GM18907 (cell line): Measurements from ENCODE around the gene IGFBP6.
"Not testable (repeated sequence)": the region's sequence is repeated elsewhere in the genome, so short reads cannot be mapped to it uniquely, and the experiment has no call there.

Experiments used
- ATAC-seq: cut with Tn5 transposase; IDR thresholded peaks from one replicate; pipeline ENCODE4 v1.9.1; 2021; ENCODE audit warnings: mild to moderate bottlenecking, moderate library complexity; ENCODE audit not compliant: unreplicated experiment

The IGFBP6 gene

DNA sequence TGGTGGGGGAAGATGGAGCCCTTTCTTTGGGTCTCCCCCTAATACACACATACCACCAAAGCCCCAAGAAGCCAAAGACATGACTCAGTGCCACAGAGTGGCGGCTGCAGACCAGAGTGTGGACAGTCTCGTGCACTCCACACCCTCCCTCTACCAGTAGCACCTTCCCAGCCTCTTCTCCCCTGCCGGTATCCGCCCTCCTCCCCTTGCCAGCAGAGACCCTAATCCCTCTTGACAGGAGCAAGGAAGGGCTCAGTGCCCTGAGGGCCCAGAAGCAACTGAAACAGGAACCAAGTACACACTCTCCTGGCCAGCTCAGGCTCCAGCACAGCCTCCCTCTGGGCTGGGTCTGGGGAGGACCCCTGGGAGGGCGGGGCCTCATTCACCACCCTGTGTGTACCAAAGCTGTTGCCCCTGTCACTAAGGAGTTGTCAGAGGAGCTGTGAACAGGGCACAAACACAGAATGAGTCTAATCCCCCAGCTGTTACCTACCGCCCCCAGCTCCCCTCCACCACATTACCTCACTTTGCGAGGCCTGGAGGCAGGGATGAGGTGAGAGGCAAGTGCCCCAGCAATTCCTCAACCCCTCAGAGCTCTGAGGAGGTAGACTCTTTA lies 26.5 kb upstream of the IGFBP6 start:
- ATAC-seq: no peak

DNA sequence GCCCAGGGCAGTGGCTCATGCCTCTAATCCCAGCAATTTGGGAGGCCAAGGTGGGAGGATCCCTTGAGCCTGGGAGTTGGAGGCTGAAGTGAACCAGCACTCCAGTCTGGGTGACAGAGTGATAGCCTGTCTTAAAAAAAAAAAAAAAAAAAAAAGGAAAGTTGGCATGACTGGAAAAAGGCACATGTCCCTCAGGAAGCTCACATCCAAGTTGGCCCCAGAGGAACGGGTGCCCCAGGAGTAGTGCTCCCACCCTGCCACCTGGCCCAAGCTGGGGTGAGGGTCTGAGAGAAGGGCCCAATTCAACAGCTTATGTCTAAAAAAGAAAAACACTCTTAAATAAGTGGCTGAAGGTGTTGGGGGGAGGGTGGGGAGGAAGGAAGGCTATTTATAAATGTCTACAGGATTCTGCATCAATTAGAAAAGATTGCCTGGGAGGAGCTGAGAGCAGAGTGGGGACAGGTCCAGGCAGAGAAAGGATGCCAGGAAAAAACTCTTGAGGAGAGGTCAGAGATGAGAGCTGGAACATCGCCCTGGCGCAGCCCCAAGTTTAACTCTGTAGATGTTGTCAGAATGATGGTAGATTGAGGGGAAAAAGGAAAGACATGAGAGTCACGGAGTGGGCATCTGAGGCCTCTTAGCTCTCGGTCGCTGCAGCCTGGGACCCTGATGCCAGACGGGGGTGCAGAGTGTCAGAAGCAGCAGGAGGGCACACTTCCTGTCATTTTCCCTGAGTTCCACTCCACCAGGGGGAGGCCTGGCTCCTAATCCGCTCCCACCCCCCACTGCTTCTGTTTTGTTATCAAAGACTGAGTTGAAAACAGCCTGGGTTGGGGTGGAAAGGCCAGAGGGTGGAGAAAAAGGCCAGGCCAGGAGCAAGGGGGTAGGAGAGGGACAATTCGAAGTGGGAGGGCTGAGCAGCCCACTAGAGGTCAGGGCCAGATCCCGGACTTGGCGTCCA lies 25.6 kb upstream of the IGFBP6 start:
- ATAC-seq: no peak

DNA sequence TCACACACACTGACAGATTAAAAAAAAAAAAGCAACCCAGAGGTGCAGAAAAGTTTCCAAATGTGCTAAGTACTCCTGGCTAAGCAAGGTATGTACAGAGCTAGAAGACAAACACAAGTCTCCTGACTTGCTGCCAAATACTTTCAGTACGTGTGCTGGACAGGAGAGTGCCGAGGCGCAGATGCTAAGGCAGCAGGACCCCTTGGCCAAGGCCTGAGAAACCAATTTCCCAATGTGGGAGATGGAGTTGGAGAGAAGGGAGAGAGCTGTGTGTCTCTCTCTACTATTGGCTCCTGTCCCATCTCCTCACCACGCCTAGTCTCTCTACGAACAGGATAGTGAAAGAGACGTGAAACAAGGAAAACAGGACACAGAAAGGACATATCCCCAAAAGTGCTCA lies 23.6 kb upstream of the IGFBP6 start:
- no peak for ATAC-seq

DNA sequence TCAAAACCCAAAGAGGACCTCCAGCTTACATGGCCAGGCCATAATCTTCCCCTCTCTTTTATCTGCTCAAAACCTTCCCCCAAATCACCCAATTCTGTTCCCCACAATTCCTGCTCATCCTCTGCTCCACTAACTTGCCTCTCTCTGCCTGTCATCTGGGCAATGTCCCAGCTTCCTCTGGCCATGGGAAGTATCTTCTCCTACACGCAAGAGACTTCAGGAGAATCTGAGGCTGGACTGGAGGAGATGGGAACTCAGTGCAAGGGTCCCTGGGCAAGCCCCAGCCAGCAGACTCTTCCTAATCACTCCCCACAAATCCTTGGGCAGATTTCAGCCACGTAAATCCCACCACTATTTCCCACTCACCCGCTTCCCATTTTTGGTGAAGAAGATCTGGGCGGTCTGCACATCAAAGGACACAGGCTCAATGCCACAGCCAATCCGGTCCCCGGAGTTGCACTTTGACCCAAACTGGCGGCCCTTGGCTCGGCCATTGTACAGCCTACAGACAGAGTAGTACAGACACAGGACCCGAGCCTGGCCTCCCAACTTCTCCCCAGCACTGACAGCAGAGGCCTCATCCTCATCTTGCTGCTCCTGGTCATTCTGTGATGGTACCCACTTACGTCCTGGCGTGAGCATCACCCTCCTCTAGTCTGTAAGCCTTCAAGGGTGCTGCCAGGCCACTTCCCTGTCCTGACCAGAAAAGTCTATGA lies 23.0 kb upstream of the IGFBP6 start:
- ATAC-seq: no peak

DNA sequence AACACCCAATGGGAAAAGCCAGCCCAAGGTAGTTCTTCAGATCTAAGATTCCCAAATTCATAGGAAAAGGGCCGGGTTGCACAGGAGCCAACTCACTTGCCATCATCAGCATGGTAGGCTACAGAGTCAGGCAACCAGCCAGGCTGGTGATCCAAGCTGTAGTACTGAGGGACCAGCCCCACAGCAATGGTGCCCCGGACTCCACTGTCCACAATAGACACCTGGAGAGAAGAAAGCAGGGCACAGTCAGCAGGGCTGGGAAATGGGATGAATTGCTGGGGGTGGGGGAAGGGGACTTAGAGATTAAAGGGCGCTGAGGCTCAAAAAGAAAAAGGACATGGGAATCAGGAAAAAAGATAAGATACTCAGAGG lies 22.5 kb upstream of the IGFBP6 start:
- no peak for ATAC-seq

DNA sequence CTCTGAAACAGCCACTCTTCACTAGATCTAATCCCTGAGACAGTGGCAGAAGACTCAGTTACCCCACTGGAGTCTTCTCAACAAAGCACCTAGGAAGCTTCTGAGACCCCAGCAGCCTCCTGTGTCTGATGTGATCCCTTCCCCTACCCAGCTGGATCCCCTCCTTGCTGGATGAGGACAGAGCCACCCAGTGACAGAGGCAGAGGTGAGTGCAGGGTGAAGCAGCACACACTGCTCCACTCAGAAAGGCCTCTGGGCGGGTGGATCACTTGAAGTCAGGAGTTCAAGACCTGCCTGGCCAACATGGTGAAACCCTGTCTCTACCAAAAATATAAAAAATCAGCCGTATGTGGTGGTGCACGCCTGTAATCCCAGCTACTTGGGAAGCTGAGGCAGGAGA lies 21.0 kb upstream of the IGFBP6 start:
- no peak for ATAC-seq

DNA sequence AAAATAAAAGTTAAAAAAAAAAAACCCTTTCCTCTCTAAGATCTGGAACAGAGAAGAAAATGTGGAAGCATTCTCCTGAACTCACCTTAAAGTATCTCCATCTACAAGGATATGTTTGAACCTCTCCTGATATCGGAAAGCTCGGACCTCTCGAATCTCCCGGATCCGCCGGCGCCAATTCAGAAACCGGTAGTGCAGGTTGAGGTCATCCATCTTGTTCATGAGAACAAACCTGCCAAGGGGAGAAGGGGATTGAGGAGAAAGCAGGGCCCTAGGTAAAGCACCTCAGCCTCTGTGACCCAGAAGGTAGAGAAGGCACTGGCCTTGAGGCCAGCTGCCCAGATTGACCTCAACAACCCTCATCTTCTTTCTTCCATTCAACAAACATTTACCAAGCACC lies 20.4 kb upstream of the IGFBP6 start:
- ATAC-seq: no peak

DNA sequence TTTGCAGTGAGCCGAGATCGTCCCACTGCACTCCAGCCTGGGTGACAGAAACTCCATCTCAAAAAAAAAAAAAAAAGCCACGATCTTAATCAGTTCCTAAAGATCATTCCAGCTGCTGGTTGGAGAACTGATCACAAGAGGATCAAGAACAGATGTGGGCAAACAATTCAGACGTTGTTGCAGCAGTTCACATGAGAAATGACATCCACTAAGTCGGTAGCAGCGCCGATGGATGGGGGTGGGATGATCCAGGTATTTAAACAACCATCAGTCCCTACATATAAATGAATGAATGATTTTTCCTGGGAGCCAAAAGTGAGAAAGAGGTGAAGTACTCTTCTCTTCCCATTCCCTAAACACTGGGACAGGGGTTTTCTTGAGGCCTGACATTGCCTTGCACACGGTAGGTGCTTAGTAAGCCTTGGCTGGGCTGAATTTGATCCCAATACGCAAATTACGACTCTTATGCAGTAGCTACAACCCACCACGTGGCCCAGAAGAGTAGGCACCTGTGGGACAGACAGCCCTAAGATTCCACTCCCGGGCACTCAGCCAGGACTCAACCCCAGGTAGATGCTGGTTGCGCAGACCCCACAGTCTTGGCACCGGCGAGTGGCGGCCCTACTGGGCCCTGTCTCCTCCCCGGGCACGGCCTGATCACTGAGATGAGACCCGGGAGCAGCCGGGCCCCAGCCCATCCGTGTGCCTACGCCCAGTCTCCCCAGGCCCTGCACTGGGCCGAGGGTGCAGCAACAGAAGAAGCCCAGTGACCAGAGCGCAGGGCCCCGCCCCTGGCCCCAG lies 18.8 kb upstream of the IGFBP6 start:
- ATAC-seq: no peak

DNA sequence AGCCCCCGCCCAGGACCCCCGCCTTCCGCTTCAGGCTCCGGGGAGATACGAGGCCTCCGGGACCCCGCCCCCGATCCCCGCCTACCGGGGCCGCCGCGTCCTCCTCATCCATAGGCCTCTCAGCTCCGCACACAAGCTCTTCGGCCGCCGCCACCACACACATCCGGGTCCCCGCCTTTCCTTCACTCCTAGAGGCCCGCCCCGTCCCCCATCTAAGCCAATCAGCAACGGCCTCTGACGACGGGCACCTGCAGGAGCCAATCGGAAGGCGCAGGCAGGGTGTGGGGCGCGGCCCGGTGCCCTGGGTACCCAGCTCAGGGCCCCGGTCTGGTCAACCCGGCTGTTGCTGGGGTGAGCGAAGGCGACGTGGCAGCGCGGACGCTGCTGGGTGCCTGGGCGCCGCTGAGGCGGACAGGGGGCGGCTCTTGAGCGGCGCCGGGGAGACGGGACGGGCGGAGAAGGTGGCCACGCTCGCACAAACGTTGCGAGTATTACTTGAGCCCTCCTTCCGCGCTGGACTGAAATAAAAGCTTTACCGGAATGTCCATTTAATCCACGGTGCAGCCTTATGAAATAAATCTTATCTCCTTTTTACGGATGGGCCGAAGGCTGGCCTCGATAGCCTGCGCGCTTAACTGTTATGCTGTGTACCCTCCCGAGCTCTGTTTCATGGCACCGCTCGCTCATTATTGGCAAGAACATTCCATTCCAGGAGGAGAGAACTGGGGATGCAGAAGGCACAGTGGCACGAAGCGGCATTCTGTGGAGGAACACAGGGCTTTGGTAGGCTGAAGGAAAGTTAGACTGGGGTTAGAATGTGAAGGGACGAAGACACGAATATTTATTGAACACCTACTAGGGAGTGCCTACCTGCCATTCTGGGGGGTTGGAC lies 18.0 kb upstream of the IGFBP6 start, which contains the start of gene SPRYD3:
Gene SPRYD3, minus strand, starts transcription at position 165 of the 892 bp plus-strand sequence. Its CDS starts 57 bp downstream, at position 108.
- ATAC-seq: peak; percentile 99

DNA sequence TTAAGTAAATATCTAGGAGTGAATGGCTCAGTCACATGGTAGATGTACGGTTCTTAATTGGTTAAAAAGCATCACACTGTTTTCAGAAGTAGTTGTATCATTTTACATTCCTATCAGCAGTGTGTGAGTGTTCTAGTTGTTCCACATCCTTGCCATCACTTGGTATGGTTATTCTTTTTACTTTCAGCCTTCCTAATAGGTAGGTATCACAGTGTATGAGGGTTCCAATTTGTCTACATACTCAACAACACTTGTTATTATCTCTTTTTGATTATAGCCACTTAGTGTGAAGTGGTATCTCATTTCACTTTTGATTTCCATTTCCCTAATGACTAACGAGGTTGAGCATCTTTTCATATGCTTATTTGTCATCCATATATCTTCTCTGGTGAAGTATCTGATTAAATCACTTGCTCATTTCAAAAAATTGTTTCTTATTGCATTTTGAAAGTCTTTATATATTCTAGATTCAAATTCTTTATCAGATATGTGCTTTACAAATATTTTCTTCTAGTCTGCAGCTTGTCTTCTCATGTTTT lies 14.8 kb upstream of the IGFBP6 start:
- ATAC-seq: no peak

DNA sequence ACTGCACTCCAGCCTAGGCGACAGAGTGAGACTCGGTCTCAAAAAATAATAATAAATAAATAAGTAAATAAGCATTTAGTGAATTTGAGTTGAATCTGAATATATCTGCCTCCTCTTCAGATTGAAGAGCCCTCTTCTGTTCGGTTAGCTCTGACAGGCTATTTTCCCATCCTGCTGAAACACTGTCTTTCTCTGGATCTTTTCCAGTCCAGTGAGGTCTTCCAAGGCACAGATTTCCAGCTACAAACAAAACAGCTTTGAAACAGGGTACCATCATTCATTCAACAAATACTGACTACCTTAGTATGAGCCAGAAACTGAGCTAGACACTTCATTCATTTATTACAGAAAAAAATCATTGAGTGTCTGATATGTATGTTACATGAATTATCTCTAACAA lies 11.1 kb upstream of the IGFBP6 start:
- ATAC-seq: no peak

DNA sequence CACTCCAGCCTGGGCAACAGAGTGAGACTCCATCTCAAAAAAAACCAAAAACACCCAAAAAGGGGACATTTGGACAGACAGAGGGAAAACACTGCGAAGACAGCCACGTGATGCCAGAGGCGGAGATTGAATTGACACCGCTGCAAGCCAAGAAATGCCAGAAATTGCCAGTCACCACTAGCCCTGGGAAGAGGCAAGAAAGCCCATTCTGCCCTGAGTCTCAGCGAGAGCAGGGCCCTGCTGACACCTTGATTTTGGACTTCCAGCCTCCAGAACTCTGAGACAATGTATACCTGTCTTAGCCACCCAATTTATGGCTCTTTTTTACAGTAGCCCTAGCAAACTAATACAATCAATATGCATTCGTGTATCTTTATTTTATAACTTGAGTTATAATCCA lies 7.4 kb upstream of the IGFBP6 start:
- no peak for ATAC-seq

DNA sequence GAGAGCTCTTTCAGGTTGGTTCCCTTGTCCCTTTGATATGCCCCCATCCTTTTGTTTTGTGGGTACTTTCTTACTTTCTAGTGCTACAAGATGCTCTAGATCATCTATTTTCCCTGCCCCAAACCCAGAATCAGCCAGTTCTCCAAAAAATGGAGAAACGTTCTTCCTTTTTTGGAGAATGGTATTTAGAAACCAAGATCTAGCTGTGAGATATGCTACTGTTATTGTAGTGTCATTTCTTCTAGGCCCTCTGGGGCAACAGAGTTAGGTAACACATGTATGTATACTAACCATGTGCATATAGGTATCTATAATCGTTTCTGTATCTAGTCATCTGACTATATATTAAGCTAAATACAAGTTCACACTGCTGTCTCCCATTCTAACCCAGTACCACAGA lies 6.9 kb upstream of the IGFBP6 start:
- no peak for ATAC-seq

DNA sequence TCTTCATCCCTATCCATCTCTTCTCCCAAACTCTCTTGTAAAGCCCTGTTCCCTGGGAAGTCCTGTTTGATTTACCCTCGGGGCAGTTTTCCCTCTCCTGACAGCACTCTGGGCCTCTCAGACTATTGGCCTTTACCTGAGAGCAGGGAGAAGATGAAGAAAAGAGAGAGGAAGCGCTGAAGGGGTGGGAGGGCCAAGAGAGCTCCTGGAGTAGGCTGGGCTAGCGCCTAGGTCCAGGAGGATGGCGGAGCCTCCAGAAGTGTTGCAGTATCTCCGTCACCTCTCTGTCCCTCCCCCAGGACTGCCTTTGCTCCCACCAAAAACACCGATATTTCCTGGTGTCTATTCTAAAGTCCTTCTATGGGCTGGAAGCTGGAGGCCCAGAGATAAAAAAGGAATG lies 5.7 kb upstream of the IGFBP6 start:
- no peak for ATAC-seq

DNA sequence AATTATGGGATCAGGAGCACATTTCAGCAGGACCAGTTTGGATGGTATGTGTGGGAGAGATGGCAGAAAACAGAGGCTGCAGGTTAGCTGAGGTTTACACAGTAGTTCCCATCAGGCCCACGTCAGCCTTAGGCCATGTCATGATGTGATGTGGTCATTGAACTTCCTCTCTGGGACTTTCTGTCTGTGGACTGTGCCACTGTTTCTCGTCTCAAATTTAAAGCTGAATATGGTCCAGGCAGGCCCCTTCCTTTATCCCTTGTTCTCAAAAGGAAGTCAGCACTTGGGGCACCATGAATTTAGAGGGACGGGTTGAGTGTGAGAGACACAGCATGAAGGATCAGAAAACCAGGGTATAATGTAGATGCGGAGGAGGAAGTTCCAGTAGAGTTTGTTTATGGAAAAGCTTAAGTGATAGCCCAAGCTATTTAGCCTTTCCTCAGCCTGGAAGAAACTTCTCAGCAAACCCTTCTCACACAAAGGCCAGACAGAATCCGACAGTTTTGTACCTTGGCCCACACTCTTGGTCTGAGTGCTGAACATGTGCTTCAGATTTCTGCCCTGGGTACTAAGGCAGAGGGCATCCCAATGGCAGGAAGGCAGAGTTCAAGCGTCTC lies 3.6 kb upstream of the IGFBP6 start:
- ATAC-seq: no peak

DNA sequence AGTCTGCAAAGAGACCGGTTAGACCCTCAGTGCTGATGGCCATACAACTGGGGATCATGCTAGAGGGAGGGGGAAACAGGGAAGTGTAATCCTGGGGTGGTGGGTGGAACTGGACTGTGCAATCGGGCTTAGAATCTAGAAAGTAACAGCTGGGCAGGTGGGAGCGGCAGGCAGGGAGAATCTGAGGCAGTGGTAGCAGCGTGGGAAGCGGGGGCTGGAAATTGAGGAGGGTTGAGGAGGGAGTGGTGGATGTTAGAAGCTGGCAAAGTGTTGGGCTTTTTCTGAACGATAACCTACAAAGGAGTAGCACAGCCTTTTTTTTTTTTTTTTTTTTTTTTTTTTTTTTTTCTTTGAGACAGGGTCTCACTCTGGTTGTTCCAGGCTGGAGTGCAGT lies 3.1 kb upstream of the IGFBP6 start:
- no peak for ATAC-seq

DNA sequence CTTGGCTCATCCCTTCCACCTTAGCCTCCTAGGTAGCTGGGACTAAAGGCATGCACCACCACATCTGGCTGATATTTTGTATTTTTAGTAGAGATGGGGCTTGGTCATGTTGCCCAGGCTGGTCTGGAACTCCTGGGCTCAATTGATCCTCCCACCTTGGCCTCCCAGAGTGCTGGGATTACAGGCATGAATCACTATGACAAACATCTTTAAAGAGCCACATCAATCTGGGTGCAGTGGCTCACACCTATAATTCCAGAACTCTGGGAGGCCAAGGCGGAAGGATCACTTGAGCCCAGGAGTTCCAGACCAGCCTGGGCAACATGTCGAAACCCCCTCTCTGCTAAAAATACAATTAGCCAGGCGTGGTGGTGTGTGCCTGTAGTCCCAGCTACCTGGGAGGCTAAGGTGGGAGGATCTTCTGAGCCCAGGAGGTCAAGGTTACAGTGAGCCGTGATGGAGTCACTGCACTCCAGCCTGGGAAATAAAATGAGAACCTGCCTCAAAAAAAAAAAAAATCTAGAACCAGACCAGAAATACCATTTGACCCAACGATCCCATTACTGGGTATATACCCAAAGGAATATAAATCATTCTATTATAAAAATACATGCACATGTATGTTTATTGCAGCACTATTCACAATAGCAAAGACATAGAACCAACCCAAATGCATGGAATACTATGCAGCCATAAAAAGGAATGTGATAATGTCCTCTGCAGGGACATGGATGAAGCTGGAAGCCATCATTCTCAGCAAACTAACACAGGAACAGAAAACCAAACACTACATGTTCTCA lies 2.5 kb upstream of the IGFBP6 start:
- not testable (repeated sequence) for ATAC-seq

DNA sequence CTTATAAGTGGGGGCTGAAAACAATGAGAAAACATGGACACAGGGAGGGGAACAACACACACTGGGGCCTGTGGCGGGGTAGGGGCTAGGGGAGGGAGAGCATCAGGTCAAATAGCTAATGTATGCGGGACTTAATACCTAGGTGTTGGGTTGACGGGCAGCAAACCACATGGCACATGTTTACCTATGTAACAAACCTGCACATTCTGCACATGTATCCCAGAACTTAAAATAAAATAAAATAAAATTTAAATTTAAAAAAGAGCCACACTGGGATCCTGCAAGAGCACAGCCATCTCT lies 1.9 kb upstream of the IGFBP6 start:
- ATAC-seq: not testable (repeated sequence)
